ENCODE data around the gene ERVK3-1.

DNA sequence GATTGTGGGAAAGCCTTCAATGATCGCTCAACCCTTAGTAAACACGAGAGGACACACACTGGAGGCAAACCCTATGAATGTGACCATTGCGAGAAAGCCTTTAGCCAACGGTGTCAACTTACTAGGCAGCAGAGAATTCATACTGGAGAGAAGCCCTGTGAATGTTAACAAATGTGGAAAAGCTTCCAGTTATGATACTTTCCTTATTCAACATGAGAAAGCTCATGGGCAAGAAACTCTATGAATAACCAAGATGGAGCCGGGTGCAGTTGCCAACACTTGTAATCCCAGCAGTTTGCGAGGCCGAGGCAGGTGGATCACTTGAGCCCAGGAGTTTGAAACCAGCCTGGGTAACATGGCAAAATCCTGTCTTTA lies 42.3 kb upstream of the ERVK3-1 start:
- no peak for TF ChIP-seq POLR2A (IDR thresholded peaks at IDR 0.05; ENCODE audit: low read depth, low read length)
- no peak for TF ChIP-seq POLR2AphosphoS5 (IDR thresholded peaks at IDR 0.05; ENCODE audit: low read depth, low read length)
- TF ChIP-seq TAF1 (IDR thresholded peaks at IDR 0.05; ENCODE audit: borderline replicate concordance, low read depth, low read length): no peak

All from GM12892 (cell line).